Esophagus squamous epithelium (tissue), 5 donors: ENCODE results near the gene PIK3CB. TPM values are rescaled to one million over a fixed set of nuclear protein-coding genes. Genes with fewer than 3 reads are reported as not detected.
"Not testable (repeated sequence)": the region's sequence is repeated elsewhere in the genome, so short reads cannot be mapped to it uniquely, and the experiment has no call there.

Experiments
- DNase-seq: peaks from one replicate; lab custom pipeline; 2025; lab: John Stamatoyannopoulos, UW
- H3K27ac ChIP-seq, 4 donors: fragments of 200-600 bp; sonication (generic); one replicate each; pipeline ENCODE4 v1.5.1; 2016 to 2019; ENCODE audit warnings: mild to moderate bottlenecking in 1 of 4
- H3K27me3 ChIP-seq, 4 donors: fragments of 200-600 bp; sonication (generic); 1 replicate in 3 of 4; 2 replicates in 1 of 4; pipeline versions ENCODE4 v1.5.1 to v1.6.0; 2017 to 2021; ENCODE audit warnings: antibody characterized with exemption in 1 of 4
- H3K36me3 ChIP-seq, 3 donors: fragments of 200-600 bp; sonication (generic); one replicate each; pipeline ENCODE4 v1.5.1; 2016 to 2019
- H3K4me1 ChIP-seq, 3 donors: fragments of 200-600 bp; sonication (generic); one replicate each; pipeline ENCODE4 v1.5.1; 2017 to 2019
- H3K4me3 ChIP-seq, 4 donors: fragments of 200-600 bp; sonication (generic); 1 replicate in 3 of 4; 2 replicates in 1 of 4; pipeline ENCODE4 v1.5.1; 2016 to 2019; ENCODE audit warnings: mild to moderate bottlenecking in 2 of 4, moderate library complexity in 1 of 4
- H3K9me3 ChIP-seq, 3 donors: fragments of 200-600 bp; sonication (generic); one replicate each; pipeline ENCODE4 v1.5.1; 2016 to 2019
- CTCF ChIP-seq, 6 experiments: fragments of 450-650 bp in 4 of 6; fragments of 200-600 bp in 2 of 6; sonication (generic) in 2 of 6; IDR thresholded peaks; one replicate each; pipeline ENCODE4 v1.5.1; 2016 to 2019; ENCODE audit warnings: antibody characterized with exemption in 6 of 6, mild to moderate bottlenecking in 4 of 6, moderate library complexity in 4 of 6
- POLR2A ChIP-seq, 4 donors: fragments of 450-650 bp; IDR thresholded peaks; one replicate each; pipeline ENCODE4 v1.6.1; 2017; ENCODE audit warnings: antibody characterized with exemption in 4 of 4, mild to moderate bottlenecking in 4 of 4, moderate library complexity in 3 of 4
- WGBS, 2 donors: methylation state at CpG; one replicate each; pipeline ENCODE4 v1.1.5; 2018; 5-methylcytosine and 5-hydroxymethylcytosine counted together
- intact Hi-C: fragments of 100-400 bp; cut with DNase I; formaldehyde crosslinking; loops from one replicate; pipeline ENCODE4 v1.15.0; 2022
- total RNA-seq, 4 donors: library from RNA; depleted of rRNA; stranded (reverse); fragments of >200 nt; gene quantifications; one replicate each; pipeline ENCODE4 v1.1.0, GENCODE V29; 2016
- donor health status: DM: yes; HTN: yes; CAD: no.

Gene PIK3CB
- total RNA-seq, 4 donors from 2014 or later, result 14.7 to 36.2 (median 28.5) TPM

- no peaks in the 10 kb centered on the region for H3K27me3 ChIP-seq
- intact Hi-C loops, result loop anchor here (10.0 kb wide), 1 partner anchor 85 kb away; no protein-coding TSS in a partner anchor
- no peaks in the 10 kb centered on the region for H3K9me3 ChIP-seq
- peaks cover 0 to 6% (median 0%) of the 10 kb centered on the region in 3 donors for H3K36me3 ChIP-seq
- peaks cover 6 to 25% (median 7%) of the 10 kb centered on the region in 3 donors for H3K4me1 ChIP-seq
- TF ChIP-seq CTCF (IDR thresholded peaks at IDR 0.05) (no peak), POLR2A (IDR thresholded peaks at IDR 0.05) (no peak)
- H3K4me3 ChIP-seq, result no peak overlapping the region
- no peak overlapping the region for H3K27ac ChIP-seq
- WGBS, 2 donors, result 93 to 94% methylated on average over 14 to 15 of the region's 15 CpGs
- no peak for DNase-seq
These were observed 4.7 kb downstream of the PIK3CB start for GRCh38 chr3:138829886-138830510.

DNA sequence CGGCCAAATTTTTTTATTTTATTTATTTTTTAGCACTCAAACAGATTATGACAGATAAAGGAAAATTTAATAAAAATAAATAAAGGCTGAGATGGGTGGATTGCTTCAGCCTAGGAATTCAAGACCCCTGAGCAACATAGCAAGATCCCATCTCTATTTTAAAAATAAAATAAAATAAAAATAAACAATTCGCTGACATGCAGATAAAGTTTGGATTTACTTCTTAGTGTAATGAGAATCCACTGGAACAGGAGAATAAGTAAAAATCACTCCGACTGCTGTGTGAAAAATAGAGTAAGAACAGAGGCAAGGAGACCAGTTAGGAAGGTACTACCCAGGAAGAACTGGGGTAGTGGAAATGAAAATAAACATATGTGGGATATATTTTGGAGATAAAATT is 5.6 kb downstream of the PIK3CB start:
- 91 to 94% methylated on average over 3 of the region's 3 CpGs for WGBS, 2 donors
- no peaks in the 10 kb centered on the region for H3K27me3 ChIP-seq
- no peaks in the 10 kb centered on the region for H3K9me3 ChIP-seq
- DNase-seq, result no peak
- H3K27ac ChIP-seq, result no peak overlapping the region
- no peak overlapping the region for H3K4me3 ChIP-seq
- intact Hi-C loops, result no loop called here
- TF ChIP-seq CTCF (IDR thresholded peaks at IDR 0.05), result no peak
- TF ChIP-seq POLR2A (IDR thresholded peaks at IDR 0.05), result no peak
- H3K36me3 ChIP-seq, result peaks cover 0 to 6% (median 0%) of the 10 kb centered on the region in 3 donors
- H3K4me1 ChIP-seq, result peaks cover 6 to 28% (median 7%) of the 10 kb centered on the region in 3 donors

DNA sequence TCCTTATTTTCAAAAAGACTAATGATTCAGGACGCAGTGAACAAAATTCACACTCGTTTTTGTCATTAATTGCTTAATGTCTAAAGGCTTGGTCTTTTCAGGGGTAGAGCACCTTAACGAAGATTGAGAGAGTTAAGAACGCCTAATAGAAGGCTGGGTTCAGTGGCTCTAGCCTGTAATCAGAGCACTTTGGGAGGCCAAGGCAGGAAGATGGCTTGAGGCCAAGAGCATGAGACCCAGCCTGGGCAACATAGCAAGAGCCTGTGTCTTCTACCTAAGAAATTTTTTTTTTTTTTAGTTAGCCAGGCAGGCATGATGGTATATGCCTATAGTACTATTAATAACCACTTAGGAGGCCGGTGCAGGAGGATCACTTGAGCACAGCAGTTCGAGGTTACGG is 7.5 kb downstream of the PIK3CB start:
- TF ChIP-seq CTCF (IDR thresholded peaks at IDR 0.05) (no peak), POLR2A (IDR thresholded peaks at IDR 0.05) (no peak)
- no peaks in the 10 kb centered on the region for H3K9me3 ChIP-seq
- H3K27ac ChIP-seq, result no peak overlapping the region
- intact Hi-C loops, result no loop called here
- peaks cover 0 to 20% (median 0%) of the 10 kb centered on the region in 3 donors for H3K4me1 ChIP-seq
- 86 to 97% methylated on average over 7 of the region's 7 CpGs for WGBS, 2 donors
- H3K36me3 ChIP-seq, result peaks cover 0 to 6% (median 0%) of the 10 kb centered on the region in 3 donors
- H3K4me3 ChIP-seq, result no peak overlapping the region
- DNase-seq, result no peak
- no peaks in the 10 kb centered on the region for H3K27me3 ChIP-seq

DNA sequence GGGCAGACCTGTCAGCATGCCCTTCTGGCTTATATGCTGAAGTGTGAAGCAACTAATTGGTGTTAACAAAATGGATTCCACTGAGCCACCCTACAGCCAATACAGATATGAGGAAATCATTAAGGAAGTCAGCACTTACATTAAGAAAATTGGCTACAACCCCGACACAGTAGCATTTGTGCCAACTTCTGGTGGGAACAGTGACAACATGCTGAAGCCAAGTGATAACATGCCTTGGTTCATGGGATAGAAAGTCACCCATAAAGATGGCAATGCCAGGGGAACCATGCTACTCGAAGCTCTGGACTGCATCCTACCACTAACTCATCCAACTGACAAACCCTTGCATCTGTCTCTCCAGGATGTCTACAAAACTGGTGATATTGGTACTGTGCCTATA is 9.4 kb downstream of the PIK3CB start:
- Histone ChIP-seq H3K36me3 (peaks cover 0 to 6% (median 0%) of the 10 kb centered on the region in 3 donors), H3K27ac (no peak overlapping the region), H3K4me1 (peaks cover 0 to 13% (median 0%) of the 10 kb centered on the region in 3 donors), H3K4me3 (no peak overlapping the region), H3K9me3 (no peaks in the 10 kb centered on the region), H3K27me3 (no peaks in the 10 kb centered on the region)
- intact Hi-C loops, result no loop called here
- WGBS, 2 donors, result 52 to 54% methylated on average over 2 of the region's 2 CpGs
- TF ChIP-seq CTCF (IDR thresholded peaks at IDR 0.05) (no peak), POLR2A (IDR thresholded peaks at IDR 0.05) (no peak)
- DNase-seq, result no peak

DNA sequence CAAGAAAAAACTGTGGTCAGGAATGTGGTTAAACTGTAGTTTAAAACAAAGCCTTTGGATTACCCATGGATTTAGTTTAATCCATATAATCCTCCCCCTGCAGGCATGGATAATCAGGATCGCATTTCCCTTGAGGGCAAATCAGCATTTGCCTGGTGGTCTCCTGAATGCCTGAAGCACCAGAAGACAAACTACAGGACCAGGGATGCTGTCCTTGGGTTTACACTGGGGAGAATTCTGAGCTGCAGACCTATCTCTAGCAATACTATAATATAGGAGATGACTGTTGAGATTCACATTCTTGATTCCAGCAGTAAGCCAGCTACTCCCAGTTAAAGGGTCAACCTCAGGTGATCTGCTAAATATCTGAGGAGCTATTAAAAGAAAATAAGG is 10.6 kb downstream of the PIK3CB start:
- intact Hi-C loops, result no loop called here
- peaks cover 0 to 6% (median 0%) of the 10 kb centered on the region in 3 donors for H3K36me3 ChIP-seq
- no peak overlapping the region for H3K27ac ChIP-seq
- WGBS, 2 donors, result 29 to 37% methylated on average over 1 of the region's 1 CpG
- no peak for DNase-seq
- H3K9me3 ChIP-seq, result no peaks in the 10 kb centered on the region
- no peaks in the 10 kb centered on the region for H3K27me3 ChIP-seq
- no peak for TF ChIP-seq POLR2A (IDR thresholded peaks at IDR 0.05)
- TF ChIP-seq CTCF (IDR thresholded peaks at IDR 0.05), result no peak
- H3K4me3 ChIP-seq, result no peak overlapping the region
- peaks cover 0 to 13% (median 0%) of the 10 kb centered on the region in 3 donors for H3K4me1 ChIP-seq

GRCh38 chr3:138820379-138820778 is 14.3 kb downstream of the PIK3CB start:
- intact Hi-C loops, H3K36me3 ChIP-seq, H3K4me3 ChIP-seq, H3K27me3 ChIP-seq, H3K9me3 ChIP-seq, DNase-seq, H3K27ac ChIP-seq: not testable (repeated sequence)
- H3K4me1 ChIP-seq, result peaks cover 0 to 24% (median 7%) of the 10 kb centered on the region in 3 donors
- WGBS, 2 donors, result 91 to 95% methylated on average over 4 of the region's 4 CpGs
